Measurements from ENCODE around the gene NECAB2.

The NECAB2 gene

DNA sequence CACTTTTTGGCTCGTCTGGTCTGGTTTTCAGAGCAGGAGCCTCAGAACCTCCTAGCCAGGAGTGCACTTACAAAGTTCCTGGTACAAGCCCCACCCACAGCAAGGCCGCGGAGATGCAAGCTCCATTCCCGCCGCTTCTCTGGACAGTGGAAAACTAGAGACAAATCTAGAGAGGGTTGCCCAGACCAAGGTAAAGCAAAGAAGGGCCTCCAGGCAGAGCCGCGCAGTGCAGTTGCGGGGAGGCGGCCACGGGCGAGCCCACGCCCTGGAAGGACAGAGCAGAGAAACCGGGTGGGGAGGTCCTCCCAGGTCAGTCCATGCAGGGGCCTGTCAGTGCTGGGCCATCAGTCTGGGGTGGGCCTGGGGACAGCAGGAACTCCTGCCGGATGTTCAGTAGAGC is 26.0 kb upstream of the NECAB2 start:
- Histone ChIP-seq H2BK5ac (ENCODE audit: low read depth, low read length, poor library complexity) (no peak overlapping the region), H3K4me3 (ENCODE audit: low read depth, low read length) (no peak overlapping the region), H3K14ac (ENCODE audit: low read length) (no peak overlapping the region), H3K9ac (ENCODE audit: low read length) (no peak overlapping the region), H3K79me2 (ENCODE audit: control insufficient read depth, insufficient read depth, low read length, poor library complexity) (no peaks in the 10 kb centered on the region), H3K27ac (ENCODE audit: low read depth, low read length) (no peak overlapping the region), H3K79me1 (ENCODE audit: low read length) (no peaks in the 10 kb centered on the region), H4K91ac (ENCODE audit: low read depth, low read length) (no peak overlapping the region), H3K36me3 (ENCODE audit: control insufficient read depth in 1 of 2, insufficient read depth in 2 of 2, low read length in 2 of 2) (no peaks in the 10 kb centered on the region), H4K12ac (ENCODE audit: low read depth, low read length) (no peak overlapping the region), H3K9me3 (ENCODE audit: insufficient read depth, low read depth, low read length) (no peaks in the 10 kb centered on the region), H2AFZ (ENCODE audit: insufficient read depth, low read length, poor library complexity) (no peak overlapping the region), H2BK12ac (ENCODE audit: low read length) (no peak overlapping the region), H3K27me3 (ENCODE audit: insufficient read depth, low read length) (no peaks in the 10 kb centered on the region), H2AK5ac (ENCODE audit: low read length) (no peak overlapping the region), H3K4ac (ENCODE audit: low read depth, low read length) (no peak overlapping the region), H2BK120ac (ENCODE audit: insufficient read depth, low read length, poor library complexity) (no peak overlapping the region), H3K23ac (ENCODE audit: low read length) (no peak overlapping the region), H4K8ac (ENCODE audit: low read depth, low read length) (no peak overlapping the region), H3K4me1 (ENCODE audit: control insufficient read depth in 1 of 2, insufficient read depth in 2 of 2, low read length in 2 of 2) (peaks cover 9 to 12% of the 10 kb centered on the region in 2 experiments), H3K4me2 (ENCODE audit: low read length) (no peak overlapping the region), H3K18ac (ENCODE audit: low read length) (no peak overlapping the region)
- no peak for DNase-seq
- no CpG with 5 or more reads among the region's 14 CpGs for WGBS (ENCODE audit: extremely low coverage, insufficient coverage, insufficient read length)

DNA sequence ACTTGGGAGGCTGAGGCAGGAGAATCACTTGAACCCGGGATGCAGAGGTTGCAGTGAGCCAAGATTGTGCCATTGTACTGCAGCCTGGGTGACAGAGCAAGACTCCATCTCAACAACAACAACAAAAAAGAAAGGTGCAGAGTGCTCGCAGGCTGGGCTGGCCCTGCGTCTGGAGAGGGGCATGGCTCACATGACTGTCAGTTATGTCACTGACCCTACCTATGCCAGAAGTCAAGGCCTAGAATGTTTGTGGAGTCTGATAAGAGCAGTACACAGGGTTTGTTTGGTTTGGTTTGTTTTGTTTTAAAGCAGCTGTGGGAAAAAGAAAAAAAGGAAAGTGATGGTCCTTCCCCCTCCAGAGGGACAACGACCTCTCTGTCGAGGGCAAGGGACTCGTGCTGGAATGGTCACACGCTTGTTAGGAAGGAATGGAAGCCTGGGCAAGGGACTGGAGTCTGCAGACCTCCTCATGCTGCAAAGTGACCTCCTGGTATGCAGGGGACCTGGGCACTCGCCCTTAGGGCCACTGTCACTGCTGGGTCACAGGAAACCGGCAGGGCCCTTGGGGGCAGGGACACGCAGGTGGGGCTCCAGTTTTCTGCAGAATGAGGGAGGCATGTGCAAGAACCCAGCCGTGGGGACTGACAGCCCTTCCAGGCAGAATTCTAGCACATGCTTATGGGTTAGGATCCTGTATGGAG is 25.1 kb upstream of the NECAB2 start:
- Histone ChIP-seq H2BK12ac (ENCODE audit: low read length) (no peak overlapping the region), H3K4me3 (ENCODE audit: low read depth, low read length) (no peak overlapping the region), H3K79me1 (ENCODE audit: low read length) (no peaks in the 10 kb centered on the region), H2BK120ac (ENCODE audit: insufficient read depth, low read length, poor library complexity) (no peak overlapping the region), H3K23ac (ENCODE audit: low read length) (no peak overlapping the region), H4K91ac (ENCODE audit: low read depth, low read length) (no peak overlapping the region), H3K27me3 (ENCODE audit: insufficient read depth, low read length) (no peaks in the 10 kb centered on the region), H3K18ac (ENCODE audit: low read length) (no peak overlapping the region), H2AFZ (ENCODE audit: insufficient read depth, low read length, poor library complexity) (no peak overlapping the region), H3K79me2 (ENCODE audit: control insufficient read depth, insufficient read depth, low read length, poor library complexity) (no peaks in the 10 kb centered on the region), H3K4me2 (ENCODE audit: low read length) (no peak overlapping the region), H2BK5ac (ENCODE audit: low read depth, low read length, poor library complexity) (no peak overlapping the region), H3K27ac (ENCODE audit: low read depth, low read length) (no peak overlapping the region), H3K4me1 (ENCODE audit: control insufficient read depth in 1 of 2, insufficient read depth in 2 of 2, low read length in 2 of 2) (peaks cover 9 to 12% of the 10 kb centered on the region in 2 experiments), H4K12ac (ENCODE audit: low read depth, low read length) (no peak overlapping the region), H4K8ac (ENCODE audit: low read depth, low read length) (no peak overlapping the region), H3K36me3 (ENCODE audit: control insufficient read depth in 1 of 2, insufficient read depth in 2 of 2, low read length in 2 of 2) (no peaks in the 10 kb centered on the region), H3K9me3 (ENCODE audit: insufficient read depth, low read depth, low read length) (peaks cover 2% of the 10 kb centered on the region), H3K4ac (ENCODE audit: low read depth, low read length) (no peak overlapping the region), H2AK5ac (ENCODE audit: low read length) (no peak overlapping the region), H3K14ac (ENCODE audit: low read length) (no peak overlapping the region), H3K9ac (ENCODE audit: low read length) (no peak overlapping the region)
- peak in 1 of 2 donors; percentile 2 for DNase-seq
- no CpG with 5 or more reads among the region's 11 CpGs for WGBS (ENCODE audit: extremely low coverage, insufficient coverage, insufficient read length)

DNA sequence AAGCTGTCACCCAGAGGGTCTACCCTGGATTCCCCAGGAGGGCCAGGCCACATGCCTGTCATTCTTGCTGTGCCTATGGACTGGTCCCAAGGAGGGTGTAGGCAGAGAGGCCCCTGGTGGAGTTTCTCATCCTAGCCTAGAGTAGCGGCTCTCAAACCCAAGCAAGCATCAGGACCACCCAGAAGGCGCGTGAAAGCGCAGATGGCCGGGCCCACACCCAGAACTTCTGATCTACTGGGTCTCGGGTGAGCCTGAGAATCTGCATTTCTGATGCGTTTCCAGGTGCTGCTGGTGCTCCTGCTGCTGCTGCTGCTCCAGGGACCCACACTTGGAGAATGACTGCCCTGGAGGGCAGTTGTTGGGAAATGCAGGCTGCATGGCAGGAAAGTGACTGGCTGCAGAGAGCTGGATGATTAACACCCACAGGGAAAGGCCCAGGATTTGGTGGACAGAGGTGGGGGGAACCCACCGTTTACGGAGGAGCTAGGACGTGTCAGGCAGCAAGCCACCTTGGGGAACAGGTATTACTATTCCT is 24.5 kb upstream of the NECAB2 start:
- WGBS (ENCODE audit: extremely low coverage, insufficient coverage, insufficient read length): no CpG with 5 or more reads among the region's 10 CpGs
- Histone ChIP-seq H3K9me3 (ENCODE audit: insufficient read depth, low read depth, low read length) (peaks cover 2% of the 10 kb centered on the region), H4K12ac (ENCODE audit: low read depth, low read length) (no peak overlapping the region), H3K4me1 (ENCODE audit: control insufficient read depth in 1 of 2, insufficient read depth in 2 of 2, low read length in 2 of 2) (peaks cover 9 to 12% of the 10 kb centered on the region in 2 experiments), H3K18ac (ENCODE audit: low read length) (no peak overlapping the region), H3K9ac (ENCODE audit: low read length) (no peak overlapping the region), H2AK5ac (ENCODE audit: low read length) (no peak overlapping the region), H4K8ac (ENCODE audit: low read depth, low read length) (no peak overlapping the region), H3K36me3 (ENCODE audit: control insufficient read depth in 1 of 2, insufficient read depth in 2 of 2, low read length in 2 of 2) (no peaks in the 10 kb centered on the region), H2BK120ac (ENCODE audit: insufficient read depth, low read length, poor library complexity) (no peak overlapping the region), H4K91ac (ENCODE audit: low read depth, low read length) (no peak overlapping the region), H3K4ac (ENCODE audit: low read depth, low read length) (no peak overlapping the region), H3K4me3 (ENCODE audit: low read depth, low read length) (no peak overlapping the region), H3K23ac (ENCODE audit: low read length) (no peak overlapping the region), H3K79me1 (ENCODE audit: low read length) (no peaks in the 10 kb centered on the region), H3K4me2 (ENCODE audit: low read length) (no peak overlapping the region), H3K79me2 (ENCODE audit: control insufficient read depth, insufficient read depth, low read length, poor library complexity) (no peaks in the 10 kb centered on the region), H2AFZ (ENCODE audit: insufficient read depth, low read length, poor library complexity) (no peak overlapping the region), H2BK5ac (ENCODE audit: low read depth, low read length, poor library complexity) (no peak overlapping the region), H2BK12ac (ENCODE audit: low read length) (no peak overlapping the region), H3K27ac (ENCODE audit: low read depth, low read length) (no peak overlapping the region), H3K14ac (ENCODE audit: low read length) (no peak overlapping the region), H3K27me3 (ENCODE audit: insufficient read depth, low read length) (no peaks in the 10 kb centered on the region)
- DNase-seq: peak; percentile 46 to 48

DNA sequence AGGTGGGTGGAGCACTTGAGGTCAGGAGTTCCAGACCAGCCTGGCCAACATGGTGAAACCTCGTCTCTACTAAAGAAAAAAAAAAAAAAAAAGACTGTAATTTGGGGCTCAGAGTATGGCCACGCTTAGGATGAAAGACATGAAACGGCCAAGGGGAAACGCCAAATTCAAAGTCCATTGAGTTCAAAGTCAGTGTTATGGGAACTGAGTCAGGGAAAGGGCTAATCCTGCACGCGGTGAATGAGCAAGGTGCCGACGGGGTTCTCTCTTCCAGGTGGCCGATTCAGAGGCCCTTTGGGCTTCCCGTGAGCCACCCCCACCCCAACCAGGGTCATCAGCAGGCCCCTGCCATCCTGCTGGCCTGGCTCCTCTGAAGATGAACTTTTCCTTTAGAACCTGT is 22.5 kb upstream of the NECAB2 start:
- H4K12ac ChIP-seq (ENCODE audit: low read depth, low read length): no peak overlapping the region
- no peak for DNase-seq
- H2BK120ac ChIP-seq (ENCODE audit: insufficient read depth, low read length, poor library complexity): no peak overlapping the region
- no peak overlapping the region for H3K4ac ChIP-seq (ENCODE audit: low read depth, low read length)
- no peak overlapping the region for H2AFZ ChIP-seq (ENCODE audit: insufficient read depth, low read length, poor library complexity)
- no peak overlapping the region for H2BK12ac ChIP-seq (ENCODE audit: low read length)
- H4K91ac ChIP-seq (ENCODE audit: low read depth, low read length): no peak overlapping the region
- WGBS (ENCODE audit: extremely low coverage, insufficient coverage, insufficient read length): no CpG with 5 or more reads among the region's 10 CpGs
- H3K18ac ChIP-seq (ENCODE audit: low read length): no peak overlapping the region
- H3K9ac ChIP-seq (ENCODE audit: low read length): no peak overlapping the region
- no peak overlapping the region for H2BK5ac ChIP-seq (ENCODE audit: low read depth, low read length, poor library complexity)
- no peaks in the 10 kb centered on the region for H3K79me2 ChIP-seq (ENCODE audit: control insufficient read depth, insufficient read depth, low read length, poor library complexity)
- no peak overlapping the region for H3K27ac ChIP-seq (ENCODE audit: low read depth, low read length)
- no peak overlapping the region for H3K14ac ChIP-seq (ENCODE audit: low read length)
- no peak overlapping the region for H3K4me2 ChIP-seq (ENCODE audit: low read length)
- no peak overlapping the region for H4K8ac ChIP-seq (ENCODE audit: low read depth, low read length)
- no peak overlapping the region for H2AK5ac ChIP-seq (ENCODE audit: low read length)
- no peaks in the 10 kb centered on the region for H3K36me3 ChIP-seq (ENCODE audit: control insufficient read depth in 1 of 2, insufficient read depth in 2 of 2, low read length in 2 of 2)
- peaks cover 9 to 12% of the 10 kb centered on the region in 2 experiments for H3K4me1 ChIP-seq (ENCODE audit: control insufficient read depth in 1 of 2, insufficient read depth in 2 of 2, low read length in 2 of 2)
- no peaks in the 10 kb centered on the region for H3K79me1 ChIP-seq (ENCODE audit: low read length)
- no peak overlapping the region for H3K23ac ChIP-seq (ENCODE audit: low read length)
- no peaks in the 10 kb centered on the region for H3K27me3 ChIP-seq (ENCODE audit: insufficient read depth, low read length)
- no peak overlapping the region for H3K4me3 ChIP-seq (ENCODE audit: low read depth, low read length)
- peaks cover 2% of the 10 kb centered on the region for H3K9me3 ChIP-seq (ENCODE audit: insufficient read depth, low read depth, low read length)

Measured in trophoblast cell (in vitro differentiated cells and primary cell).